SU-DHL-6 (cell line): Measurements from ENCODE around the gene DCBLD2.

ENCODE experiments used
- EZH2phosphoT487 ChIP-seq: fragments of 200-600 bp; sonication (generic), shearing (Covaris generic); conservative IDR thresholded peaks from 2 replicates; pipeline ENCODE4 v1.6.1; 2018; ENCODE audit warnings: mild to moderate bottlenecking, antibody characterized with exemption, low read length, moderate library complexity, mixed read lengths
- TF ChIP-seq, protein P1 (sequence below): fragments of 200-600 bp; sonication (generic); IDR thresholded peaks from one replicate; pipeline ENCODE4 v1.5.1; 2017; ENCODE audit warnings: antibody characterized with exemption, mild to moderate bottlenecking, low read length, moderate library complexity; ENCODE audit not compliant: insufficient read depth, poor library complexity, severe bottlenecking

- TF ChIP-seq, protein P1, sequence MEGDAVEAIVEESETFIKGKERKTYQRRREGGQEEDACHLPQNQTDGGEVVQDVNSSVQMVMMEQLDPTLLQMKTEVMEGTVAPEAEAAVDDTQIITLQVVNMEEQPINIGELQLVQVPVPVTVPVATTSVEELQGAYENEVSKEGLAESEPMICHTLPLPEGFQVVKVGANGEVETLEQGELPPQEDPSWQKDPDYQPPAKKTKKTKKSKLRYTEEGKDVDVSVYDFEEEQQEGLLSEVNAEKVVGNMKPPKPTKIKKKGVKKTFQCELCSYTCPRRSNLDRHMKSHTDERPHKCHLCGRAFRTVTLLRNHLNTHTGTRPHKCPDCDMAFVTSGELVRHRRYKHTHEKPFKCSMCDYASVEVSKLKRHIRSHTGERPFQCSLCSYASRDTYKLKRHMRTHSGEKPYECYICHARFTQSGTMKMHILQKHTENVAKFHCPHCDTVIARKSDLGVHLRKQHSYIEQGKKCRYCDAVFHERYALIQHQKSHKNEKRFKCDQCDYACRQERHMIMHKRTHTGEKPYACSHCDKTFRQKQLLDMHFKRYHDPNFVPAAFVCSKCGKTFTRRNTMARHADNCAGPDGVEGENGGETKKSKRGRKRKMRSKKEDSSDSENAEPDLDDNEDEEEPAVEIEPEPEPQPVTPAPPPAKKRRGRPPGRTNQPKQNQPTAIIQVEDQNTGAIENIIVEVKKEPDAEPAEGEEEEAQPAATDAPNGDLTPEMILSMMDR: no peak
- no peak for TF ChIP-seq EZH2phosphoT487
Measured at GRCh38 chr3:98877132-98877531, 24.4 kb downstream of the DCBLD2 start.
